ENCODE results near the gene CNTNAP4.

Gene CNTNAP4

DNA sequence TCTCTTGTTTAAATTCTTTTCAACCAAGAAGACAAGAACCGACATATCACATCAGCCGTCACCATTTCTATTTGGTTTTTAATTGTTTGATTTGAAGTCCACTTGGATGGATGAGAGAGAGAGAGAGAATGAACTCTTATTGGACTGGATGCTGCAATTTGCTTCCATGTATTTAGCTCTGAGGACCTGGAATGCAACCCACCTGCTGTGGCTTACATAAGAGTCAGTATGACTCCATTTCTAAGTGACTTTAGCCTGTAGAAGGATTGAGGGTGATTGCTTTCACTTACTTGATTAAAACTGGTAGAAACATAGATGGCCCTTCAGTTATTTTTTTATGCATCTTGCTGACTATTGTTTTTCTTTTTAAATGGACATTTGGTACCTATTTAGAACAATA is 296.1 kb downstream of the CNTNAP4 start:
- no peak overlapping the region for H3K27ac ChIP-seq
- H3K4me1 ChIP-seq (ENCODE audit: low read depth, poor library complexity, severe bottlenecking), result no peaks in the 10 kb centered on the region
- no peaks in the 10 kb centered on the region for H3K27me3 ChIP-seq (ENCODE audit: insufficient read depth, low read depth)
- H3K79me2 ChIP-seq (ENCODE audit: insufficient read depth, low read depth), result no peaks in the 10 kb centered on the region
- TF ChIP-seq, protein P1, sequence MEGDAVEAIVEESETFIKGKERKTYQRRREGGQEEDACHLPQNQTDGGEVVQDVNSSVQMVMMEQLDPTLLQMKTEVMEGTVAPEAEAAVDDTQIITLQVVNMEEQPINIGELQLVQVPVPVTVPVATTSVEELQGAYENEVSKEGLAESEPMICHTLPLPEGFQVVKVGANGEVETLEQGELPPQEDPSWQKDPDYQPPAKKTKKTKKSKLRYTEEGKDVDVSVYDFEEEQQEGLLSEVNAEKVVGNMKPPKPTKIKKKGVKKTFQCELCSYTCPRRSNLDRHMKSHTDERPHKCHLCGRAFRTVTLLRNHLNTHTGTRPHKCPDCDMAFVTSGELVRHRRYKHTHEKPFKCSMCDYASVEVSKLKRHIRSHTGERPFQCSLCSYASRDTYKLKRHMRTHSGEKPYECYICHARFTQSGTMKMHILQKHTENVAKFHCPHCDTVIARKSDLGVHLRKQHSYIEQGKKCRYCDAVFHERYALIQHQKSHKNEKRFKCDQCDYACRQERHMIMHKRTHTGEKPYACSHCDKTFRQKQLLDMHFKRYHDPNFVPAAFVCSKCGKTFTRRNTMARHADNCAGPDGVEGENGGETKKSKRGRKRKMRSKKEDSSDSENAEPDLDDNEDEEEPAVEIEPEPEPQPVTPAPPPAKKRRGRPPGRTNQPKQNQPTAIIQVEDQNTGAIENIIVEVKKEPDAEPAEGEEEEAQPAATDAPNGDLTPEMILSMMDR (conservative IDR thresholded peaks at IDR 0.05; ENCODE audit: low read depth, low read length), result no peak
- H2AFZ ChIP-seq (ENCODE audit: low read depth), result no peak overlapping the region
- no peak overlapping the region for H3K4me3 ChIP-seq (IDR thresholded peaks at IDR 0.05; ENCODE audit: insufficient read depth, low read depth, low read length)
- no peak overlapping the region for H3K4me2 ChIP-seq
- no peaks in the 10 kb centered on the region for H4K20me1 ChIP-seq (ENCODE audit: insufficient read depth)
- H3K9ac ChIP-seq, result no peak overlapping the region
- no peaks in the 10 kb centered on the region for H3K36me3 ChIP-seq (ENCODE audit: insufficient read depth)

DNA sequence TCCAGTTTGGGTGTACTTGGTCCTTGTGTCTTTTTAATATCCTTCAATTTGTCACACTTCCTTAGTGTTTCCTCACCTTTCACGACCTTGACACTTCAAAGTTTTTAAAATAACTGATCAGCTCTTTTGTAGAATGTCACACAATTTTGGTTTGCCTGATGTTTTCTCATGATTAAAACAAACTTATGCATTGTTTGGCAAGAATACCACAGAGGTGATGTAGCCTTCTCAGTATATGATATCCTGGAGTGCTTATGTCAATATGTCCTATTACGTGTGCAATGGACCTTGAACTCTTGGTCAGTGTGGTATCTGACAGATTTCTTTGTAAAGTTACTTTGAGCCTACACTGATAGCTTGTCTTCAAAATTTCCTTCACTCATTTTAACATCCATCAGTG is 297.4 kb downstream of the CNTNAP4 start:
- TF ChIP-seq, protein P1 (conservative IDR thresholded peaks at IDR 0.05; ENCODE audit: low read depth, low read length), result no peak
- H4K20me1 ChIP-seq (ENCODE audit: insufficient read depth), result no peaks in the 10 kb centered on the region
- H3K9ac ChIP-seq, result no peak overlapping the region
- H3K79me2 ChIP-seq (ENCODE audit: insufficient read depth, low read depth), result no peaks in the 10 kb centered on the region
- H3K36me3 ChIP-seq (ENCODE audit: insufficient read depth), result no peaks in the 10 kb centered on the region
- H3K27me3 ChIP-seq (ENCODE audit: insufficient read depth, low read depth), result no peaks in the 10 kb centered on the region
- H3K4me1 ChIP-seq (ENCODE audit: low read depth, poor library complexity, severe bottlenecking), result no peaks in the 10 kb centered on the region
- no peak overlapping the region for H2AFZ ChIP-seq (ENCODE audit: low read depth)
- H3K27ac ChIP-seq, result no peak overlapping the region
- H3K4me3 ChIP-seq (IDR thresholded peaks at IDR 0.05; ENCODE audit: insufficient read depth, low read depth, low read length), result no peak overlapping the region
- H3K4me2 ChIP-seq, result no peak overlapping the region

DNA sequence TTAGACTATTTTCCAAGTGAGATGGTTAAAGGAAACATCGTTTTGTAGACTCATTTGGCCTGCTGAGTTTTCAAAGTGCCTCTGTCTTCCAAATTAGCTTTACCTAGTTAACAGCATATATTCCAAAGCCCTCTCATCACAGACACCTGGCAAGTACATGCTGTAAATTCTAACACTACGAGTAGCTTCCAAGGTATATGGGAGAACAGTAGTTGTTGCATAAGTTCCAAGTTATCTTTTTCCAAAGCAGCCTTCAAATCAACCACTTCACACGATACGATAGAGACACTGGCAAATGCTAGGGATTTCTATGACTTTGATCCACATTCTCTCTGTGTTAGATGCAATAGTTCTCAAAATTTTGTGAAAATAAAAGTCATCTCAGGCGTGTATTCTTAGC is 299.3 kb downstream of the CNTNAP4 start:
- no peaks in the 10 kb centered on the region for H3K4me1 ChIP-seq (ENCODE audit: low read depth, poor library complexity, severe bottlenecking)
- no peaks in the 10 kb centered on the region for H4K20me1 ChIP-seq (ENCODE audit: insufficient read depth)
- H3K27ac ChIP-seq, result no peak overlapping the region
- H3K79me2 ChIP-seq (ENCODE audit: insufficient read depth, low read depth), result no peaks in the 10 kb centered on the region
- no peak overlapping the region for H3K4me3 ChIP-seq (IDR thresholded peaks at IDR 0.05; ENCODE audit: insufficient read depth, low read depth, low read length)
- H2AFZ ChIP-seq (ENCODE audit: low read depth), result no peak overlapping the region
- TF ChIP-seq, protein P1 (conservative IDR thresholded peaks at IDR 0.05; ENCODE audit: low read depth, low read length), result no peak
- no peak overlapping the region for H3K4me2 ChIP-seq
- no peaks in the 10 kb centered on the region for H3K27me3 ChIP-seq (ENCODE audit: insufficient read depth, low read depth)
- no peaks in the 10 kb centered on the region for H3K36me3 ChIP-seq (ENCODE audit: insufficient read depth)
- H3K9ac ChIP-seq, result no peak overlapping the region

DNA sequence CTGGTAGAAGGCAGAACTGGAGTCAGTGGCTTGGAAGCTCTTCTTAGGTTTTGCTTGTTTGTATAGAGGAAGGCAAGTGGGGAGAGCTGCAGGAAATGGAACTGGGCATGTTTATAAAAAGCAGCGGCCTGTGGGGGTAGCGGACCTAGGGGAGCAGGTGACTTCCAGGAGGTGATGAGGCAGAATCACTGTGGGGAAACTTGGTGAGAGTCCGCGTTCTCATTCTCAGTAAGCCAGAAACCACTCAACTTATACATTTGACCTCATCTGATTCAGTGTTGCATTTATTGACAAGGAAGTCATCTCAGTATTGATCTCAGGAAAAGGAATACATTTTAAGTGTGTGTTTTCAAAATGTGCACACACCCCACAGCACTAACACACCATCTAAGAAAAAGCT is 299.8 kb downstream of the CNTNAP4 start:
- Histone ChIP-seq H3K9ac (no peak overlapping the region), H3K4me3 (IDR thresholded peaks at IDR 0.05; ENCODE audit: insufficient read depth, low read depth, low read length) (no peak overlapping the region), H4K20me1 (ENCODE audit: insufficient read depth) (no peaks in the 10 kb centered on the region), H3K4me1 (ENCODE audit: low read depth, poor library complexity, severe bottlenecking) (no peaks in the 10 kb centered on the region), H2AFZ (ENCODE audit: low read depth) (no peak overlapping the region), H3K79me2 (ENCODE audit: insufficient read depth, low read depth) (no peaks in the 10 kb centered on the region), H3K4me2 (no peak overlapping the region), H3K27ac (no peak overlapping the region), H3K27me3 (ENCODE audit: insufficient read depth, low read depth) (no peaks in the 10 kb centered on the region), H3K36me3 (ENCODE audit: insufficient read depth) (no peaks in the 10 kb centered on the region)
- TF ChIP-seq, protein P1 (conservative IDR thresholded peaks at IDR 0.05; ENCODE audit: low read depth, low read length), result no peak
